WTC11 (cell line): ENCODE measurements around the gene DARS1. TPM values are rescaled to one million over a fixed set of nuclear protein-coding genes. Genes with fewer than 3 reads are reported as not detected.

ENCODE experiments used
- ATAC-seq: fragments of 200-7000 bp; cut with Tn5 transposase; 2 replicates; pipeline ENCODE4 v1.10.0; 2021; ENCODE audit warnings: mild to moderate bottlenecking, moderate library complexity
- CTCF ChIA-PET: fragments of 300-600 bp; sonication (Branson Sonifier 250); formaldehyde crosslinking; loops from one replicate; lab custom pipeline; 2021; ENCODE audit warnings: antibody characterized with exemption; lab: Charles Lee
- POLR2A ChIA-PET: fragments of 350-600 bp; sonication (Branson Sonifier 250); formaldehyde crosslinking; loops from one replicate; lab custom pipeline; 2021; ENCODE audit warnings: antibody characterized with exemption; lab: Charles Lee
- DNase-seq: peaks from one replicate; pipeline ENCODE4 v3.0.0; 2021; ENCODE audit warnings: low spot score
- H3K27ac Mint-ChIP-seq: 2 replicates; pipeline ENCODE4 v1.8.0; 2021; ENCODE audit warnings: mixed read lengths
- H3K27me3 Mint-ChIP-seq: 2 replicates; pipeline ENCODE4 v1.8.0; 2021; ENCODE audit warnings: low read depth, mild to moderate bottlenecking, moderate library complexity, mixed read lengths
- H3K36me3 Mint-ChIP-seq: 2 replicates; pipeline ENCODE4 v1.8.0; 2021; ENCODE audit warnings: mixed read lengths
- H3K4me1 Mint-ChIP-seq: 2 replicates; pipeline ENCODE4 v1.8.0; 2022; ENCODE audit warnings: mixed read lengths
- H3K4me3 Mint-ChIP-seq: 2 replicates; pipeline ENCODE4 v1.8.0; 2021; ENCODE audit warnings: mild to moderate bottlenecking, moderate library complexity, mixed read lengths
- H3K9me3 Mint-ChIP-seq: 2 replicates; pipeline ENCODE4 v1.8.0; 2021; ENCODE audit warnings: mixed read lengths
- AFF4 ChIP-seq: sonication (generic); formaldehyde crosslinking; IDR thresholded peaks from 2 replicates; pipeline ENCODE4 v1.8.1; 2023; ENCODE audit warnings: mild to moderate bottlenecking, missing genetic modification reagents, borderline replicate concordance
- ATF3 ChIP-seq: sonication (generic); formaldehyde crosslinking; conservative IDR thresholded peaks from 2 replicates; pipeline ENCODE4 v1.8.1; 2022; ENCODE audit warnings: mild to moderate bottlenecking, missing genetic modification reagents
- CDX4 ChIP-seq: fragments of 250-450 bp; sonication (Bioruptor Pico); IDR thresholded peaks from 2 replicates; pipeline ENCODE4 v1.9.0; 2021; ENCODE audit warnings: moderate library complexity, mild to moderate bottlenecking, inconsistent platforms, borderline replicate concordance
- CREB1 ChIP-seq: sonication (generic); formaldehyde crosslinking; IDR thresholded peaks from 2 replicates; pipeline ENCODE4 v1.8.0; 2023; ENCODE audit warnings: mild to moderate bottlenecking, missing genetic modification reagents
- E2F5 ChIP-seq: sonication (generic); formaldehyde crosslinking; IDR thresholded peaks from 2 replicates; pipeline ENCODE4 v1.8.1; 2022; ENCODE audit warnings: mild to moderate bottlenecking, moderate library complexity, missing genetic modification reagents
- ESRRA ChIP-seq: sonication (generic); formaldehyde crosslinking; IDR thresholded peaks from 2 replicates; pipeline ENCODE4 v1.8.1; 2022; ENCODE audit warnings: mild to moderate bottlenecking, missing genetic modification reagents, borderline replicate concordance
- ETV6 ChIP-seq: sonication (generic); formaldehyde crosslinking; IDR thresholded peaks from 2 replicates; pipeline ENCODE4 v1.8.1; 2022; ENCODE audit warnings: mild to moderate bottlenecking, missing genetic modification reagents
- FOXJ3 ChIP-seq: sonication (generic); formaldehyde crosslinking; IDR thresholded peaks from 2 replicates; pipeline ENCODE4 v1.9.0; 2021; ENCODE audit warnings: missing genetic modification reagents, mild to moderate bottlenecking, borderline replicate concordance
- FOXK1 ChIP-seq: sonication (generic); formaldehyde crosslinking; IDR thresholded peaks from 2 replicates; pipeline ENCODE4 v1.8.0; 2022; ENCODE audit warnings: mild to moderate bottlenecking, moderate library complexity, missing genetic modification reagents
- FOXP4 ChIP-seq: sonication (generic); formaldehyde crosslinking; IDR thresholded peaks from 2 replicates; pipeline ENCODE4 v1.8.0; 2022; ENCODE audit warnings: mild to moderate bottlenecking, missing genetic modification reagents
- IRF1 ChIP-seq: sonication (generic); formaldehyde crosslinking; IDR thresholded peaks from 2 replicates; pipeline ENCODE4 v1.8.0; 2023; ENCODE audit warnings: missing genetic modification reagents
- JAZF1 ChIP-seq: fragments of 250-450 bp; sonication (Bioruptor Pico); IDR thresholded peaks from 2 replicates; pipeline ENCODE4 v1.9.0; 2021; ENCODE audit warnings: moderate library complexity, mild to moderate bottlenecking, inconsistent platforms
- JUN ChIP-seq: sonication (generic); formaldehyde crosslinking; IDR thresholded peaks from 2 replicates; pipeline ENCODE4 v1.8.0; 2023; ENCODE audit warnings: mild to moderate bottlenecking, missing genetic modification reagents
- MAX ChIP-seq: sonication (generic); formaldehyde crosslinking; IDR thresholded peaks from 2 replicates; pipeline ENCODE4 v1.8.0; 2022; ENCODE audit warnings: mild to moderate bottlenecking, missing genetic modification reagents
- MLX ChIP-seq: sonication (generic); formaldehyde crosslinking; IDR thresholded peaks from 2 replicates; pipeline ENCODE4 v1.8.1; 2023; ENCODE audit warnings: mild to moderate bottlenecking, missing genetic modification reagents, moderate library complexity
- NFYB ChIP-seq: sonication (generic); formaldehyde crosslinking; conservative IDR thresholded peaks from 2 replicates; pipeline ENCODE4 v1.8.0; 2022; ENCODE audit warnings: low read depth, missing genetic modification reagents
- SP1 ChIP-seq: sonication (generic); formaldehyde crosslinking; conservative IDR thresholded peaks from 2 replicates; pipeline ENCODE4 v1.8.1; 2022; ENCODE audit warnings: missing genetic modification reagents
- ZBTB21 ChIP-seq: sonication (generic); formaldehyde crosslinking; IDR thresholded peaks from 2 replicates; pipeline ENCODE4 v1.8.1; 2023; ENCODE audit warnings: mild to moderate bottlenecking, missing genetic modification reagents, borderline replicate concordance
- ZNF263 ChIP-seq: sonication (generic); formaldehyde crosslinking; IDR thresholded peaks from 2 replicates; pipeline ENCODE4 v1.8.1; 2022; ENCODE audit warnings: low read depth, mild to moderate bottlenecking, moderate library complexity, missing genetic modification reagents
- ZNF671 ChIP-seq: fragments of 250-450 bp; sonication (Bioruptor Pico); IDR thresholded peaks from 2 replicates; pipeline ENCODE4 v1.8.0; 2021; ENCODE audit warnings: mild to moderate bottlenecking
- total RNA-seq: library from RNA; stranded (reverse); gene quantifications from 3 replicates; pipeline ENCODE4 v1.2.3, GENCODE V29; 2021

Gene DARS1
- total RNA-seq, 1 experiment from 2014 or later: 80.9 TPM

- ATAC-seq (no peak), DNase-seq (no peak)
- Mint-ChIP-seq H3K9me3 (peaks cover 8% of the 10 kb centered on the region), H3K4me1 (peaks cover 8% of the 10 kb centered on the region), H3K27me3 (no peaks in the 10 kb centered on the region)
- CTCF ChIA-PET: interaction anchor here (0.5 to 1.8 kb wide), 3 partner anchors 10 to 85 kb away, joined by 3 to 6 read pairs (median 4); no protein-coding TSS in a partner anchor
- TF ChIP-seq IRF1: no peak
- no peak for TF ChIP-seq NFYB (CRISPR knock-in tag)
- TF ChIP-seq FOXJ3 (CRISPR knock-in tag): no peak
- no peak for TF ChIP-seq SP1 (CRISPR knock-in tag)
- no peak for TF ChIP-seq MLX (CRISPR knock-in tag)
- TF ChIP-seq ZNF263 (CRISPR knock-in tag): no peak
- no peak for TF ChIP-seq FOXK1
- no peak for TF ChIP-seq JAZF1 (CRISPR knock-in tag)
- no peak for TF ChIP-seq ESRRA (CRISPR knock-in tag)
- no peak for TF ChIP-seq ZBTB21 (CRISPR knock-in tag)
- TF ChIP-seq AFF4 (CRISPR knock-in tag): no peak
- no peak for TF ChIP-seq MAX
- TF ChIP-seq CREB1 (CRISPR knock-in tag): no peak
- TF ChIP-seq JUN (CRISPR knock-in tag): no peak
- no peak for TF ChIP-seq ZNF671 (CRISPR knock-in tag)
- TF ChIP-seq CDX4 (CRISPR knock-in tag): no peak
- no peak for TF ChIP-seq E2F5
- no peak for TF ChIP-seq ETV6
- no peak for TF ChIP-seq ATF3 (CRISPR knock-in tag)
- no peak for TF ChIP-seq FOXP4 (CRISPR knock-in tag)
- TF ChIP-seq, all 79 proteins: peak for 0
- Mint-ChIP-seq H3K27ac (no peak overlapping the region), H3K4me3 (no peak overlapping the region), H3K36me3 (peaks cover 4% of the 10 kb centered on the region)
- POLR2A ChIA-PET: interaction anchor here (0.6 kb wide), 1 partner anchor 19 kb away, joined by 4 read pairs; no protein-coding TSS in a partner anchor
These were observed 13.5 kb upstream of the DARS1 start for GRCh38 chr2:135998879-135999278.
